SU-DHL-6 (cell line): ENCODE measurements around the gene TRAPPC2.

ENCODE experiments used
- H2AFZ ChIP-seq: fragments of 200-600 bp; sonication (generic); 2 replicates; pipeline ENCODE4 v1.6.1; 2014; ENCODE audit warnings: low read depth, mild to moderate bottlenecking, moderate library complexity, mixed read lengths, antibody characterized with exemption, low read length; ENCODE audit not compliant: severe bottlenecking
- H3F3A ChIP-seq: fragments of 200-600 bp; shearing (Covaris generic); 2 replicates; pipeline ENCODE4 v1.6.0; 2016; ENCODE audit warnings: antibody characterized with exemption, mild to moderate bottlenecking; ENCODE audit not compliant: insufficient read depth
- H3K27ac ChIP-seq: fragments of 200-600 bp; sonication (generic); 2 replicates; pipeline ENCODE4 v1.5.1; 2016; ENCODE audit warnings: low read depth, mild to moderate bottlenecking, low read length, moderate library complexity, mixed read lengths
- H3K27me3 ChIP-seq: fragments of 200-600 bp; sonication (generic), shearing (Covaris generic); 2 replicates; pipeline ENCODE4 v1.6.0; 2014; ENCODE audit warnings: mild to moderate bottlenecking, low read length
- H3K36me3 ChIP-seq: fragments of 200-600 bp; sonication (generic); 2 replicates; pipeline ENCODE4 v1.6.1; 2014; ENCODE audit warnings: mild to moderate bottlenecking, low read length, mixed read lengths
- H3K4me2 ChIP-seq: fragments of 300-600, 200-600 bp; shearing (Covaris generic), sonication (generic); 2 replicates; pipeline ENCODE4 v1.6.0; 2014; ENCODE audit warnings: low read length, low read depth, mild to moderate bottlenecking; ENCODE audit not compliant: poor library complexity, severe bottlenecking
- H3K4me3 ChIP-seq: fragments of 200-600 bp; sonication (generic); 2 replicates; pipeline ENCODE4 v1.5.1; 2014; ENCODE audit warnings: antibody characterized with exemption, low read length, mild to moderate bottlenecking, mixed read lengths; ENCODE audit not compliant: insufficient read depth, poor library complexity, severe bottlenecking
- H3K79me2 ChIP-seq: fragments of 200-600 bp; sonication (generic); 2 replicates; pipeline ENCODE4 v1.6.1; 2014; ENCODE audit warnings: mild to moderate bottlenecking, low read length, moderate library complexity; ENCODE audit not compliant: insufficient read depth
- H3K9ac ChIP-seq: fragments of 200-600 bp; sonication (generic); 2 replicates; pipeline ENCODE4 v1.7.0; 2014; ENCODE audit warnings: mild to moderate bottlenecking, low read length
- H3K9me2 ChIP-seq: fragments of 200-600 bp; sonication (generic); replicated peaks from 2 replicates; pipeline ENCODE4 v1.6.1; 2014; ENCODE audit warnings: low read length; ENCODE audit not compliant: insufficient read depth
- H3K9me3 ChIP-seq: fragments of 200-600 bp; sonication (generic); 2 replicates; pipeline ENCODE4 v1.6.1; 2014; ENCODE audit warnings: low read length, mixed read lengths; ENCODE audit not compliant: insufficient read depth
- H4K20me1 ChIP-seq: fragments of 200-600 bp; sonication (generic); 2 replicates; pipeline ENCODE4 v1.6.1; 2014; ENCODE audit warnings: low read depth, mild to moderate bottlenecking, antibody characterized with exemption, low read length, moderate library complexity, mixed read lengths
- EZH2phosphoT487 ChIP-seq: fragments of 200-600 bp; sonication (generic), shearing (Covaris generic); conservative IDR thresholded peaks from 2 replicates; pipeline ENCODE4 v1.6.1; 2018; ENCODE audit warnings: mild to moderate bottlenecking, antibody characterized with exemption, low read length, moderate library complexity, mixed read lengths
- TF ChIP-seq, protein P1 (sequence below): fragments of 200-600 bp; sonication (generic); IDR thresholded peaks from one replicate; pipeline ENCODE4 v1.5.1; 2017; ENCODE audit warnings: antibody characterized with exemption, mild to moderate bottlenecking, low read length, moderate library complexity; ENCODE audit not compliant: insufficient read depth, poor library complexity, severe bottlenecking

The TRAPPC2 gene

DNA sequence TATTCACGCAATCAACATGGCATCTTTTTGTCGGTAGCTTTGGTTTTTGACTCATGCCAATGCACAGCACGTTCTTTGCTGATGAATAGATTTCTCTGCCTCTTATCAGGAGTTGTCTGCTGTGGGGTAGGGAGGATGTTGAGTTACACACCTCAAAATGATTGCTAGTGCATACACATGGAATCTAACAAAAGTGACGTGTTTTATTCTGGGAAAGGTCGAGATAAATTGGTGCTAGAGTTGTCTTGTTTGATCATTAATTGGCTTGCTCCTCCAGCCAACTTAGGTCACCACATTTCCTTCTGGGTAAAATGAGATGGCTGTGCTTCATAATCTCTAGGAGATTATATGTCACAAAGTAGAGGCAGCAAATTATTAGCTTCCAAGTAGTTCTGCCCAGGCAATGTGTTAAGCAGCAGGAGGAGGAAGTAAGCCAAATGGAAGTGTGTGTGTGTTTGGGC lies 41.6 kb downstream of the TRAPPC2 start:
- no peak for TF ChIP-seq EZH2phosphoT487
- Histone ChIP-seq H3K79me2 (no peaks in the 10 kb centered on the region), H3K27me3 (no peaks in the 10 kb centered on the region), H3K4me3 (no peak overlapping the region), H3K9ac (no peak overlapping the region), H3K9me3 (no peaks in the 10 kb centered on the region), H3K4me2 (no peak overlapping the region), H2AFZ (no peak overlapping the region), H4K20me1 (no peaks in the 10 kb centered on the region), H3K27ac (no peak overlapping the region), H3K36me3 (no peaks in the 10 kb centered on the region), H3F3A (no peaks in the 10 kb centered on the region), H3K9me2 (no peaks in the 10 kb centered on the region)

DNA sequence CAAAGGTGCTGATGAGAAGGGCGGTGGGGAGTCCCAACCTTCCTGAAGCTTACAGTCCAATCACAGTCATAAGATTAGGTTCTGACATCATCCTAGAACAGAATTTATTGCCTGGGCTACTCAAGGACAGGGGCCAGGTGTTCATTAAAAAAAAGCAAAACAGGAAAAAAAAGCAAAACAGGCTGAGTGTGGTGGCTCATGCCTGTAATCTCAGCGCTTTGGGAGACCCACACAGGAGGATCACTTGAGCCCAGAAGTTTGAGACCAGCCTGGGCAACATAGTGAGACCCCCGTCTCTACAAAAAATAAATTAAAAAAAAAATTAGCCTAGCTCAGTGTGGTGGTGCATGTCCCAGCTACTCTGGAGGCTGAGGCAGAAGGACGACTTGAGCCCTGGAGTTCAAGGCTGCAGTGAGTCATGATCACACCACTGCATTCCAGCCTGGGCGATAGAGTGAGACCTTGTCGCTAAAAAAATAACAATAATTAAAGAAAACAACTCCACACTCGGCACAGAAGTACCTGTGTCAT lies 42.5 kb downstream of the TRAPPC2 start:
- Histone ChIP-seq H3K27ac (no peak overlapping the region), H3K9me2 (no peaks in the 10 kb centered on the region), H3K4me2 (no peak overlapping the region), H2AFZ (no peak overlapping the region), H3K9me3 (no peaks in the 10 kb centered on the region), H3K36me3 (no peaks in the 10 kb centered on the region), H3K79me2 (no peaks in the 10 kb centered on the region), H3K9ac (no peak overlapping the region), H3K27me3 (no peaks in the 10 kb centered on the region), H3F3A (no peaks in the 10 kb centered on the region), H4K20me1 (no peaks in the 10 kb centered on the region), H3K4me3 (no peak overlapping the region)
- TF ChIP-seq, protein P1, sequence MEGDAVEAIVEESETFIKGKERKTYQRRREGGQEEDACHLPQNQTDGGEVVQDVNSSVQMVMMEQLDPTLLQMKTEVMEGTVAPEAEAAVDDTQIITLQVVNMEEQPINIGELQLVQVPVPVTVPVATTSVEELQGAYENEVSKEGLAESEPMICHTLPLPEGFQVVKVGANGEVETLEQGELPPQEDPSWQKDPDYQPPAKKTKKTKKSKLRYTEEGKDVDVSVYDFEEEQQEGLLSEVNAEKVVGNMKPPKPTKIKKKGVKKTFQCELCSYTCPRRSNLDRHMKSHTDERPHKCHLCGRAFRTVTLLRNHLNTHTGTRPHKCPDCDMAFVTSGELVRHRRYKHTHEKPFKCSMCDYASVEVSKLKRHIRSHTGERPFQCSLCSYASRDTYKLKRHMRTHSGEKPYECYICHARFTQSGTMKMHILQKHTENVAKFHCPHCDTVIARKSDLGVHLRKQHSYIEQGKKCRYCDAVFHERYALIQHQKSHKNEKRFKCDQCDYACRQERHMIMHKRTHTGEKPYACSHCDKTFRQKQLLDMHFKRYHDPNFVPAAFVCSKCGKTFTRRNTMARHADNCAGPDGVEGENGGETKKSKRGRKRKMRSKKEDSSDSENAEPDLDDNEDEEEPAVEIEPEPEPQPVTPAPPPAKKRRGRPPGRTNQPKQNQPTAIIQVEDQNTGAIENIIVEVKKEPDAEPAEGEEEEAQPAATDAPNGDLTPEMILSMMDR = no peak
- no peak for TF ChIP-seq EZH2phosphoT487

DNA sequence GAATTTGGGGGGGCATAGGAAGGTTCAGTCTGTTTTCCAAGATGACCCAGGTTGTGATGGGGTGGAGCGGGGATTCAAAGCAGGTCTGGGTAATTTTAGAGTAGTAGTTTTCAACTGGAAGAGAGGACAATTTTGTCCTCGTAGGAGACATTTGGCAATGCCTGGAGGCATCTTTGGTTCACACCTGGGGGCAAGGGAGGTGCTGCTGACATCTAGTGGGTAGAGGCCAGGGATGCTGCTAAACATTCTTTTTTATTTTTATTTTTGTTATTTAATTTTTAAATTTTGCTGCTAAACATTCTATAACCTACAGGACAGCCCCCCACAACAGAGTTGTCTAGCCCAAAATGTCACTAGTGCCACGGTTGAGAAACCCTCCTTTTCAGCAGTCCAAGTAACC lies 43.6 kb downstream of the TRAPPC2 start:
- Histone ChIP-seq H3K9ac (no peak overlapping the region), H3K27me3 (no peaks in the 10 kb centered on the region), H3K4me2 (peak overlapping the region; percentile 82), H3K9me3 (no peaks in the 10 kb centered on the region), H4K20me1 (no peaks in the 10 kb centered on the region), H3F3A (no peaks in the 10 kb centered on the region), H3K36me3 (no peaks in the 10 kb centered on the region), H3K9me2 (no peaks in the 10 kb centered on the region), H3K4me3 (no peak overlapping the region), H3K27ac (no peak overlapping the region), H2AFZ (no peak overlapping the region), H3K79me2 (no peaks in the 10 kb centered on the region)
- no peak for TF ChIP-seq EZH2phosphoT487
- TF ChIP-seq, protein P1 = no peak

DNA sequence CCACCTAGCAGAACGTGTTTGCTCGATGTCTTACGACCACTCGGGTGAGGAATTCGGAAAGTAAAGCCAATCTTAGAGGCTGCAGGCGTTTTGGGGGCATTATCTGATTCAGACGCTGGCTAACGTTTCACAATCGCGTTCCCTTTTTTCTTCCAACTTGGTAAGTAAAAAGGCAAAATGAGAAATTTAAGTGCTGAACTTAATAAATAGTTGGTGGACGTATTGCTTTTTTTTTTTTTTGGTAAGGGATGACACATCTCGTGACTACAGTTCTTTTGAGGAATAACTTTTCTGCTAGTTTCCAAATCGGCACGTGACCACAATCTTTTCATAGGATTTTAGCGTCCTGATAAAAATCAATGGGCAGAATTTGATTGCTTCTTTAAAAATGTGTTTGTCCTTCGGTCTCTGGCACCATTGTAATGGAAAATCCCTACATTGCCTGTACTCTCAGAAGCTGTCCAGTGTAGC lies 44.6 kb downstream of the TRAPPC2 start:
- no peaks in the 10 kb centered on the region for H3K9me3 ChIP-seq
- H3K9ac ChIP-seq = peak overlapping the region; percentile 74
- no peaks in the 10 kb centered on the region for H3K79me2 ChIP-seq
- peak overlapping the region; percentile 67 for H3K4me3 ChIP-seq
- no peaks in the 10 kb centered on the region for H3K9me2 ChIP-seq
- peak overlapping the region; percentile 94 for H2AFZ ChIP-seq
- no peaks in the 10 kb centered on the region for H3F3A ChIP-seq
- no peaks in the 10 kb centered on the region for H3K36me3 ChIP-seq
- no peak overlapping the region for H3K27ac ChIP-seq
- no peaks in the 10 kb centered on the region for H3K27me3 ChIP-seq
- TF ChIP-seq, protein P1 = no peak
- TF ChIP-seq EZH2phosphoT487 = no peak
- H4K20me1 ChIP-seq = no peaks in the 10 kb centered on the region
- H3K4me2 ChIP-seq = peak overlapping the region; percentile 82
